Ascending aorta (tissue), 2 donors: Measurements from ENCODE around the gene TMEM175. TPM values are rescaled to one million over a fixed set of nuclear protein-coding genes. Genes with fewer than 3 reads are reported as not detected.

Source experiments
- DNase-seq, 2 donors: peaks; one replicate each; pipeline ENCODE4 v3.0.0-alpha.2; 2019; ENCODE audit warnings: low spot score in 2 of 2
- H3K27ac ChIP-seq, 2 donors: fragments of 200-600 bp; sonication (generic); one replicate each; pipeline ENCODE4 v1.5.1; 2016 to 2017; ENCODE audit warnings: mild to moderate bottlenecking in 1 of 2
- H3K27me3 ChIP-seq: fragments of 200-600 bp; sonication (generic); one replicate; pipeline ENCODE4 v1.5.1; 2017
- H3K36me3 ChIP-seq, 2 donors: fragments of 200-600 bp; sonication (generic); one replicate each; pipeline ENCODE4 v1.5.1; 2016
- H3K4me1 ChIP-seq, 2 donors: fragments of 200-600 bp; sonication (generic); one replicate each; pipeline ENCODE4 v1.5.1; 2016 to 2017; ENCODE audit warnings: mild to moderate bottlenecking in 1 of 2
- H3K4me3 ChIP-seq, 2 donors: fragments of 200-600 bp; sonication (generic); one replicate each; pipeline ENCODE4 v1.5.1; 2016 to 2017; ENCODE audit warnings: mild to moderate bottlenecking in 1 of 2
- H3K9me3 ChIP-seq, 2 donors: fragments of 200-600 bp; sonication (generic); one replicate each; pipeline ENCODE4 v1.5.1; 2016
- CTCF ChIP-seq, 3 experiments: fragments of 200-600 bp in 2 of 3; fragments of 450-650 bp in 1 of 3; sonication (generic) in 2 of 3; IDR thresholded peaks; one replicate each; pipeline ENCODE4 v1.5.1; 2016 to 2019; ENCODE audit warnings: antibody characterized with exemption in 3 of 3, mild to moderate bottlenecking in 1 of 3, moderate library complexity in 1 of 3
- intact Hi-C: fragments of 100-400 bp; cut with DNase I; formaldehyde crosslinking; loops from one replicate; pipeline ENCODE4 v1.15.1; 2023
- total RNA-seq: library from RNA; depleted of rRNA; stranded (reverse); fragments of >200 nt; gene quantifications from one replicate; pipeline ENCODE4 v1.1.0, GENCODE V29; 2016

Gene TMEM175
- total RNA-seq, 1 donor from 2014 or later, result 41.2 TPM

GRCh38 chr4:890036-890695, 42.1 kb upstream of the TMEM175 start:
- intact Hi-C loops, result no loop called here
- H3K4me3 ChIP-seq, result no peak overlapping the region
- TF ChIP-seq CTCF (IDR thresholded peaks at IDR 0.05), result no peak
- H3K27me3 ChIP-seq, result no peaks in the 10 kb centered on the region
- H3K36me3 ChIP-seq, result peaks cover 67 to 76% of the 10 kb centered on the region in 2 donors
- no peaks in the 10 kb centered on the region for H3K4me1 ChIP-seq
- no peak for DNase-seq
- no peak overlapping the region for H3K27ac ChIP-seq
- H3K9me3 ChIP-seq, result no peaks in the 10 kb centered on the region

GRCh38 chr4:891747-892146, 40.5 kb upstream of the TMEM175 start:
- Histone ChIP-seq H3K9me3 (no peaks in the 10 kb centered on the region), H3K4me1 (no peaks in the 10 kb centered on the region), H3K27me3 (no peaks in the 10 kb centered on the region), H3K27ac (no peak overlapping the region), H3K36me3 (peaks cover 66 to 76% of the 10 kb centered on the region in 2 donors), H3K4me3 (no peak overlapping the region)
- intact Hi-C loops, result no loop called here
- no peak for DNase-seq
- no peak for TF ChIP-seq CTCF (IDR thresholded peaks at IDR 0.05)

- Histone ChIP-seq H3K4me3 (no peak overlapping the region), H3K4me1 (no peaks in the 10 kb centered on the region), H3K27me3 (no peaks in the 10 kb centered on the region), H3K36me3 (peaks cover 70 to 79% of the 10 kb centered on the region in 2 donors), H3K27ac (no peak overlapping the region), H3K9me3 (no peaks in the 10 kb centered on the region)
- intact Hi-C loops, result no loop called here
- TF ChIP-seq CTCF (IDR thresholded peaks at IDR 0.05), result no peak
- DNase-seq, result no peak
Observed at GRCh38 chr4:892780-893179, 39.5 kb upstream of the TMEM175 start.

GRCh38 chr4:893276-893994, 38.8 kb upstream of the TMEM175 start:
- no peak for DNase-seq
- no peak overlapping the region for H3K27ac ChIP-seq
- H3K4me3 ChIP-seq, result no peak overlapping the region
- no peaks in the 10 kb centered on the region for H3K9me3 ChIP-seq
- peaks cover 69 to 78% of the 10 kb centered on the region in 2 donors for H3K36me3 ChIP-seq
- no peaks in the 10 kb centered on the region for H3K4me1 ChIP-seq
- H3K27me3 ChIP-seq, result no peaks in the 10 kb centered on the region
- intact Hi-C loops, result no loop called here
- TF ChIP-seq CTCF (IDR thresholded peaks at IDR 0.05), result no peak

- no peak for TF ChIP-seq CTCF (IDR thresholded peaks at IDR 0.05)
- H3K27me3 ChIP-seq, result no peaks in the 10 kb centered on the region
- H3K36me3 ChIP-seq, result peaks cover 62 to 75% of the 10 kb centered on the region in 2 donors
Observed at GRCh38 chr4:893995-894705, 38.1 kb upstream of the TMEM175 start.

More at GRCh38 chr4:893995-894705, 38.1 kb upstream of the TMEM175 start:
- Histone ChIP-seq H3K9me3 (no peaks in the 10 kb centered on the region), H3K4me1 (no peaks in the 10 kb centered on the region), H3K27ac (no peak overlapping the region), H3K4me3 (no peak overlapping the region)
- intact Hi-C loops, result no loop called here
- DNase-seq, result no peak
